ENCODE measurements around the gene NLRP9. TPM values are rescaled to one million over a fixed set of nuclear protein-coding genes. Genes with fewer than 3 reads are reported as not detected.
"Not testable (repeated sequence)": the region's sequence is repeated elsewhere in the genome, so short reads cannot be mapped to it uniquely, and the experiment has no call there.

The NLRP9 gene
- total RNA-seq, result not detected
- polyA plus RNA-seq, result not detected

DNA sequence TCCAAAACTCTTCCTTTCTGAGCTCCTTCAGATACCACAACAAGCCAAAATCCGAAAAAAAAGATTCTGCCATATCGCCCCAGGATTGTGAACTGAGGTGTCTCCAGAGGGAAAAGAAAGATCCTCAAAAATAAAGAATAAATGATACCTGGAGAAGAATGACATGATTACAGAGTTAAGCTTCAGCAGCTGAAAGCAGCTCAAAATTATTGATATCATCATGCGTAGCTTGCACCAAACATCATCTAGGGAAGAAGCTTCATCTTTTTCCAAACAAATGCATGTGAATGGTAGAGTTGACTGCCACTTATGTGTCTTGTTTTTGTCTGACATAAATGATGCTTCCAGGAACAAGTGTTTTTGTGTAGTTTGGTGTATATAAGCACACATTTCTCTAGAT, at the start of gene NLRP9:
NLRP9 (minus strand) TSS at position 101 of the 400 bp plus-strand sequence; CDS start at position 73, 28 bp downstream.
- H3K27me3 Mint-ChIP-seq, result peaks cover 5% of the 10 kb centered on the region
- no peaks in the 10 kb centered on the region for H3K4me1 Mint-ChIP-seq
- Histone ChIP-seq H3K4me1 (ENCODE audit: control insufficient read depth, insufficient read depth, low read length, poor library complexity, severe bottlenecking) (no peaks in the 10 kb centered on the region), H3K4me3 (ENCODE audit: low read depth, low read length) (no peak within 1 kb of the TSS), H3K27me3 (ENCODE audit: control insufficient read depth, insufficient read depth, low read length) (peaks cover 3% of the 10 kb centered on the region), H3K27ac (ENCODE audit: insufficient read depth, low read length, poor library complexity, severe bottlenecking) (no peak within 1 kb of the TSS), H3K36me3 (ENCODE audit: control insufficient read depth, insufficient read depth, low read length) (no peaks in the 10 kb centered on the region), H3K9me3 (ENCODE audit: control insufficient read depth in 2 of 2, low read length in 2 of 2) (no peaks in the 10 kb centered on the region)
- H3K4me3 Mint-ChIP-seq, result no peak within 1 kb of the TSS
- ATAC-seq (ENCODE audit: low read depth in 2 of 2), result no peak
- no peak within 1 kb of the TSS for H3K27ac Mint-ChIP-seq
- no peak for DNase-seq
- no peaks in the 10 kb centered on the region for H3K36me3 Mint-ChIP-seq
- peaks cover 0 to 2% (median 0%) of the 10 kb centered on the region in 7 donors for H3K9me3 Mint-ChIP-seq

DNA sequence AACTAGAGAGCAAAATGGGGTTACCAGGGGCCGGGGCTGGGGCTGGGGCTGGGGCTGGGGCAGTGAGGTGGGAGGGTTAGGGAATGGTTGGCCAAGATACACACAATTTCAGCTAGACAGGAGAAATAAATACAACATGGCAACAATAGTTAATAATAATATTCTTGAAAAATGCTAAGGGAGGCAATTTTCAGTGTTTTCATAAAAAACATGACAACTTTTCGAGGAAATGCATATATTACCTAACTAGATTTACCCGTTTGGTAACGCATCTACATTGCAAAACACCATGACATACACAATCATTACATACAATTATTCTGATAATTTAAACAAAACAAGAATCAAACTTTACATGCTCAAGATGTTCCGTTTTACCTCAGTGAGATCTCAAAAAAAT, 42.9 kb upstream of the NLRP9 start:
- peaks cover 4% of the 10 kb centered on the region for H3K27me3 Mint-ChIP-seq
- Histone ChIP-seq H3K4me3 (ENCODE audit: low read depth, low read length) (no peak overlapping the region), H3K36me3 (ENCODE audit: control insufficient read depth, insufficient read depth, low read length) (no peaks in the 10 kb centered on the region), H3K9me3 (ENCODE audit: control insufficient read depth in 2 of 2, low read length in 2 of 2) (no peaks in the 10 kb centered on the region), H3K27me3 (ENCODE audit: control insufficient read depth, insufficient read depth, low read length) (no peaks in the 10 kb centered on the region), H3K4me1 (ENCODE audit: control insufficient read depth, insufficient read depth, low read length, poor library complexity, severe bottlenecking) (no peaks in the 10 kb centered on the region), H3K27ac (ENCODE audit: insufficient read depth, low read length, poor library complexity, severe bottlenecking) (no peak overlapping the region)
- H3K36me3 Mint-ChIP-seq, result no peaks in the 10 kb centered on the region
- H3K4me3 Mint-ChIP-seq, result no peak overlapping the region
- DNase-seq (no peak), ATAC-seq (ENCODE audit: low read depth in 2 of 2) (no peak)
- H3K4me1 Mint-ChIP-seq, result no peaks in the 10 kb centered on the region
- peaks cover 0 to 5% (median 0%) of the 10 kb centered on the region in 7 donors for H3K9me3 Mint-ChIP-seq
- no peak overlapping the region for H3K27ac Mint-ChIP-seq

DNA sequence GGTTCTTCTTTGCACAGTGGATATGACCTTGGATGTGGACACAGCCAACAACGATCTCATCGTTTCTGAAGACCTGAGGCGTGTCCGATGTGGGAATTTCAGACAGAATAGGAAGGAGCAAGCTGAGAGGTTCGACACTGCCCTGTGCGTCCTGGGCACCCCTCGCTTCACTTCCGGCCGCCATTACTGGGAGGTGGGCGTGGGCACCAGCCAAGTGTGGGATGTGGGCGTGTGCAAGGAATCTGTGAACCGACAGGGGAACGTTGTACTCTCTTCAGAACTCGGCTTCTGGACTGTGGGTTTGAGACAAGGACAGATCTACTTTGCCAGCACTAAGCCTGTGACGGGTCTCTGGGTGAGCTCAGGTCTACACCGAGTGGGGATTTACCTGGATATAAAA, 40.1 kb upstream of the NLRP9 start:
- DNase-seq (no peak), ATAC-seq (ENCODE audit: low read depth in 2 of 2) (no peak)
- Histone ChIP-seq H3K9me3 (ENCODE audit: control insufficient read depth in 2 of 2, low read length in 2 of 2) (no peaks in the 10 kb centered on the region), H3K27ac (ENCODE audit: insufficient read depth, low read length, poor library complexity, severe bottlenecking) (no peak overlapping the region), H3K4me3 (ENCODE audit: low read depth, low read length) (no peak overlapping the region), H3K27me3 (ENCODE audit: control insufficient read depth, insufficient read depth, low read length) (no peaks in the 10 kb centered on the region), H3K36me3 (ENCODE audit: control insufficient read depth, insufficient read depth, low read length) (no peaks in the 10 kb centered on the region), H3K4me1 (ENCODE audit: control insufficient read depth, insufficient read depth, low read length, poor library complexity, severe bottlenecking) (no peaks in the 10 kb centered on the region)
- Mint-ChIP-seq H3K4me3 (no peak overlapping the region), H3K4me1 (peaks cover 0 to 4% (median 0%) of the 10 kb centered on the region in 4 donors), H3K27me3 (peaks cover 11% of the 10 kb centered on the region), H3K27ac (no peak overlapping the region), H3K36me3 (no peaks in the 10 kb centered on the region), H3K9me3 (peaks cover 0 to 4% (median 0%) of the 10 kb centered on the region in 7 donors)

DNA sequence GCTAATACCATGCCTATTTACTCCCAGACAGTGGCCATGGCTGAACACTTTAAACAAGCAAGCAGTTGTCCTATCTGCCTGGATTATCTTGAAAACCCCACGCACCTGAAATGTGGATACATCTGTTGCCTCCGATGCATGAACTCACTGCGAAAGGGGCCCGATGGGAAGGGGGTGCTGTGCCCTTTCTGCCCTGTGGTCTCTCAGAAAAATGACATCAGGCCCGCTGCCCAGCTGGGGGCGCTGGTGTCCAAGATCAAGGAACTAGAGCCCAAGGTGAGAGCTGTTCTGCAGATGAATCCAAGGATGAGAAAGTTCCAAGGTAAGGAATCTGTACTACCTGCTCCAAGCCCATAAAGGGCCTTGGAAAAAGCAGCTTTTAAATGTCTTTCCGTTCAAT, 39.3 kb upstream of the NLRP9 start:
- Mint-ChIP-seq H3K4me3 (no peak overlapping the region), H3K27me3 (peaks cover 11% of the 10 kb centered on the region), H3K4me1 (peaks cover 0 to 4% (median 0%) of the 10 kb centered on the region in 4 donors), H3K27ac (no peak overlapping the region), H3K9me3 (peaks cover 0 to 2% (median 0%) of the 10 kb centered on the region in 7 donors), H3K36me3 (no peaks in the 10 kb centered on the region)
- Histone ChIP-seq H3K4me3 (ENCODE audit: low read depth, low read length) (no peak overlapping the region), H3K4me1 (ENCODE audit: control insufficient read depth, insufficient read depth, low read length, poor library complexity, severe bottlenecking) (no peaks in the 10 kb centered on the region), H3K9me3 (ENCODE audit: control insufficient read depth in 2 of 2, low read length in 2 of 2) (no peaks in the 10 kb centered on the region), H3K27ac (ENCODE audit: insufficient read depth, low read length, poor library complexity, severe bottlenecking) (no peak overlapping the region), H3K27me3 (ENCODE audit: control insufficient read depth, insufficient read depth, low read length) (no peaks in the 10 kb centered on the region), H3K36me3 (ENCODE audit: control insufficient read depth, insufficient read depth, low read length) (no peaks in the 10 kb centered on the region)
- no peak for ATAC-seq (ENCODE audit: low read depth in 2 of 2)
- no peak for DNase-seq

DNA sequence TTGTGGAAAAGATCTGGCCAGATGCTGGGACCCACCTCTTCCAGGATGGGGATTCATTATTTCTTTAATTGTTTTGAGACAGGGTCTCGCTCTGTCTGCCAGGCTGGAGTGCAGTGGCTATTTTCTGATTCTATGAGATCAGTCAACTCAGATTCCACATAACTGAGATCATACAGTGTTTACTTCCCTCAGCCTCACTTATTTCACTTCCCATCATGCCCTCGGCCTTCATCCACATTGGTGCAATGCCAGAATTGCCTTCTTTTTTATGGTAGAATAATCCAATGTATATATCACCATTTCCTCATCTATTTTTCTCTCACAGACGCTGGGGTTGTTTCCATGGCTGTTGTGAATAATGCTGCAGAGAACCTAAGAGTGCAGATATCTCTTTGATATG, 31.4 kb upstream of the NLRP9 start:
- H3K27me3 Mint-ChIP-seq; H3K27ac Mint-ChIP-seq; DNase-seq; H3K4me3 ChIP-seq (ENCODE audit: low read depth, low read length); H3K9me3 Mint-ChIP-seq; H3K27me3 ChIP-seq (ENCODE audit: control insufficient read depth, insufficient read depth, low read length); ATAC-seq (ENCODE audit: low read depth in 2 of 2); H3K4me3 Mint-ChIP-seq; H3K36me3 ChIP-seq (ENCODE audit: control insufficient read depth, insufficient read depth, low read length); H3K9me3 ChIP-seq (ENCODE audit: control insufficient read depth in 2 of 2, low read length in 2 of 2); H3K36me3 Mint-ChIP-seq; H3K4me1 Mint-ChIP-seq; H3K27ac ChIP-seq (ENCODE audit: insufficient read depth, low read length, poor library complexity, severe bottlenecking); H3K4me1 ChIP-seq (ENCODE audit: control insufficient read depth, insufficient read depth, low read length, poor library complexity, severe bottlenecking): not testable (repeated sequence)

DNA sequence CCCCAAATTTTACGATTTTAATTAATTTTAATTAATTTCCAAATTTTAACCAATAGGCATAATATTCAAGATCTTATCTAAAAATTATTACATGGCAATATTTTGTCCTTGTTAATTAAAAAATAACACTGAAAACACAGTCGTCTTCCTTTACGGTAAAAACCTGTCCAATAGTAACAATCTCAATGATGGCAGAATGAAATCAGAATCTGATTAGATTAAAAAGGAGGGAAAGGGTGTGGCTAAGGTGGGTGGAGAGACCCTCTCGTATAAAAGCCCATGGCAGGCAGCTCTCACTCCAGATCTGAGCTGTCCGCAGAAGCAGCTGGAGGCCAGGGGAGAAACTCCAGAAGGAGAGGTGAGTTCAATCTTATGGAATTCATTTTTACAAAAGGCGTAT, 30.6 kb upstream of the NLRP9 start, which contains the start of gene RFPL4AL1:
RFPL4AL1 (plus strand) TSS at position 301 of the 400 bp plus-strand sequence. CDS start 2,687 bp downstream, outside the sequence.
- H3K27ac ChIP-seq (ENCODE audit: insufficient read depth, low read length, poor library complexity, severe bottlenecking); ATAC-seq (ENCODE audit: low read depth in 2 of 2); H3K36me3 ChIP-seq (ENCODE audit: control insufficient read depth, insufficient read depth, low read length); DNase-seq; H3K9me3 ChIP-seq (ENCODE audit: control insufficient read depth in 2 of 2, low read length in 2 of 2); H3K4me3 Mint-ChIP-seq; H3K27ac Mint-ChIP-seq; H3K9me3 Mint-ChIP-seq; H3K27me3 ChIP-seq (ENCODE audit: control insufficient read depth, insufficient read depth, low read length); H3K4me1 Mint-ChIP-seq; H3K4me1 ChIP-seq (ENCODE audit: control insufficient read depth, insufficient read depth, low read length, poor library complexity, severe bottlenecking); H3K36me3 Mint-ChIP-seq; H3K27me3 Mint-ChIP-seq; H3K4me3 ChIP-seq (ENCODE audit: low read depth, low read length): not testable (repeated sequence)

DNA sequence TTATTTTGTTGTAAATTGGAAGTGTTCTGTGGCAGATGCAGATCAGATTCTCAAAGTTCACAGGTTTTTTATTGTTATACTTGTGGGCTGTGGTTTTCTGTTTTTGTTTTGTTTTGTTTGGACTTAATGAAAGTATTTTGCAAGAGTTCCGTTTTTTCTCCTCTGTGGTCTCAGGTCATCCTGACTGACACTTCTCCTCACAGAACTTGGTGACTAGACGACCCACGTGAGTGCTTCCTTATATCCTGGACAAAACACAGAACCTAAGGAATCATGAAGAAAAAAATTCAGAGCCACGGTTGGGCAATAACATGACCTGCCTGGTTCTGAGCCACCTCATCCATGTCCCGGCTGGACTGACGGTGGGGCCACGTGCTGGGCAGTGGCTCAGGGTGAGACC, 28.3 kb upstream of the NLRP9 start:
- Histone ChIP-seq H3K9me3 (ENCODE audit: control insufficient read depth in 2 of 2, low read length in 2 of 2) (no peaks in the 10 kb centered on the region), H3K4me3 (ENCODE audit: low read depth, low read length) (no peak overlapping the region), H3K27ac (ENCODE audit: insufficient read depth, low read length, poor library complexity, severe bottlenecking) (no peak overlapping the region), H3K27me3 (ENCODE audit: control insufficient read depth, insufficient read depth, low read length) (no peaks in the 10 kb centered on the region), H3K4me1 (ENCODE audit: control insufficient read depth, insufficient read depth, low read length, poor library complexity, severe bottlenecking) (no peaks in the 10 kb centered on the region), H3K36me3 (ENCODE audit: control insufficient read depth, insufficient read depth, low read length) (no peaks in the 10 kb centered on the region)
- no peaks in the 10 kb centered on the region for H3K4me1 Mint-ChIP-seq
- no peak overlapping the region for H3K4me3 Mint-ChIP-seq
- H3K9me3 Mint-ChIP-seq, result peaks cover 0 to 8% (median 0%) of the 10 kb centered on the region in 7 donors
- ATAC-seq (ENCODE audit: low read depth in 2 of 2) (no peak), DNase-seq (no peak)
- no peaks in the 10 kb centered on the region for H3K36me3 Mint-ChIP-seq
- H3K27me3 Mint-ChIP-seq, result peaks cover 4% of the 10 kb centered on the region
- no peak overlapping the region for H3K27ac Mint-ChIP-seq

DNA sequence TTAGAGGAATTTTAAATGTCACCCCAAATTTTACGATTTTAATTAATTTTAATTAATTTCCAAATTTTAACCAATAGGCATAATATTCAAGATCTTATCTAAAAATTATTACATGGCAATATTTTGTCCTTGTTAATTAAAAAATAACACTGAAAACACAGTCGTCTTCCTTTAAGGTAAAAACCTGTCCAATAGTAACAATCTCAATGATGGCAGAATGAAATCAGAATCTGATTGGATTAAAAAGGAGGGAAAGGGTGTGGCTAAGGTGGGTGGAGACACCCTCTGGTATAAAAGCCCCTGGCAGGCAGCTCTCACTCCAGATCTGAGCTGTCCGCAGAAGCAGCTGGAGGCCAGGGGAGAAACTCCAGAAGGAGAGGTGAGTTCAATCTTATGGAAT, 20.6 kb upstream of the NLRP9 start, which contains the start of gene RFPL4A:
RFPL4A (plus strand) TSS at position 301 of the 400 bp plus-strand sequence. CDS start 2,704 bp downstream, outside the sequence.
- not testable (repeated sequence) for H3K27ac Mint-ChIP-seq; H3K4me3 ChIP-seq (ENCODE audit: low read depth, low read length); DNase-seq; H3K9me3 Mint-ChIP-seq; H3K4me3 Mint-ChIP-seq; H3K36me3 ChIP-seq (ENCODE audit: control insufficient read depth, insufficient read depth, low read length); H3K27me3 ChIP-seq (ENCODE audit: control insufficient read depth, insufficient read depth, low read length); ATAC-seq (ENCODE audit: low read depth in 2 of 2); H3K9me3 ChIP-seq (ENCODE audit: control insufficient read depth in 2 of 2, low read length in 2 of 2); H3K4me1 ChIP-seq (ENCODE audit: control insufficient read depth, insufficient read depth, low read length, poor library complexity, severe bottlenecking); H3K27ac ChIP-seq (ENCODE audit: insufficient read depth, low read length, poor library complexity, severe bottlenecking); H3K36me3 Mint-ChIP-seq; H3K27me3 Mint-ChIP-seq; H3K4me1 Mint-ChIP-seq

All from CD4-positive, CD25-positive, alpha-beta regulatory T cell (primary cell).